CD4-positive, alpha-beta memory T cell (primary cell): Measurements from ENCODE around the gene IDH2. TPM values are rescaled to one million over a fixed set of nuclear protein-coding genes. Genes with fewer than 3 reads are reported as not detected.
"Not testable (repeated sequence)": the region's sequence is repeated elsewhere in the genome, so short reads cannot be mapped to it uniquely, and the experiment has no call there.

ENCODE experiments used
- CTCF ChIA-PET: fragments of 350-600 bp; sonication (Branson Sonifier 250); formaldehyde crosslinking; loops from one replicate; lab custom pipeline; 2021; ENCODE audit warnings: inconsistent platforms; ENCODE audit not compliant: partially characterized antibody; lab: Charles Lee
- POLR2A ChIA-PET: fragments of 350-600 bp; sonication (Branson Sonifier 250); formaldehyde crosslinking; loops from one replicate; lab custom pipeline; 2021; ENCODE audit not compliant: partially characterized antibody; lab: Charles Lee
- DNase-seq, 5 donors: peaks; one replicate each; pipeline versions ENCODE4 v3.0.0 to v3.0.0-alpha.2; 2020 to 2022; ENCODE audit warnings: mixed read lengths in 1 of 5
- H3K27ac ChIP-seq: one replicate; pipeline ENCODE4 v1.7.0; 2013; ENCODE audit warnings: low read depth, low read length
- H3K27me3 ChIP-seq: 2 replicates; pipeline ENCODE4 v1.7.0; 2013; ENCODE audit warnings: mild to moderate bottlenecking, low read length, moderate library complexity; ENCODE audit not compliant: insufficient read depth
- H3K36me3 ChIP-seq: 2 replicates; pipeline ENCODE4 v1.7.0; 2013; ENCODE audit warnings: mild to moderate bottlenecking, low read length, moderate library complexity; ENCODE audit not compliant: insufficient read depth
- H3K4me1 ChIP-seq: 2 replicates; pipeline ENCODE4 v1.7.0; 2013; ENCODE audit warnings: mild to moderate bottlenecking, low read length, moderate library complexity; ENCODE audit not compliant: insufficient read depth
- H3K4me3 ChIP-seq, 2 donors: one replicate each; pipeline ENCODE4 v1.7.0; 2013; ENCODE audit warnings: low read length in 2 of 2, mild to moderate bottlenecking in 1 of 2
- H3K9me3 ChIP-seq, 2 donors: one replicate each; pipeline ENCODE4 v1.7.0; 2013; ENCODE audit warnings: low read length in 2 of 2, control low read depth in 1 of 2; ENCODE audit not compliant: control insufficient read depth in 1 of 2
- H3K27ac Mint-ChIP-seq, 7 donors: one replicate each; pipeline ENCODE4 v1.8.0; 2020 to 2021; ENCODE audit warnings: mixed read lengths in 7 of 7, mild to moderate bottlenecking in 6 of 7, inconsistent platforms in 3 of 7, moderate library complexity in 3 of 7
- H3K27me3 Mint-ChIP-seq, 2 donors: one replicate each; pipeline ENCODE4 v1.8.0; 2020 to 2021; ENCODE audit warnings: mixed read lengths in 2 of 2
- H3K36me3 Mint-ChIP-seq, 2 donors: one replicate each; pipeline ENCODE4 v1.8.0; 2020 to 2021; ENCODE audit warnings: mixed read lengths in 2 of 2, inconsistent platforms in 1 of 2, mild to moderate bottlenecking in 1 of 2
- H3K4me1 Mint-ChIP-seq, 4 donors: one replicate each; pipeline ENCODE4 v1.8.0; 2020 to 2021; ENCODE audit warnings: mixed read lengths in 4 of 4, mild to moderate bottlenecking in 1 of 4
- H3K4me3 Mint-ChIP-seq, 8 donors: one replicate each; pipeline ENCODE4 v1.8.0; 2020 to 2021; ENCODE audit warnings: mixed read lengths in 8 of 8, mild to moderate bottlenecking in 7 of 8, moderate library complexity in 6 of 8, inconsistent platforms in 3 of 8
- H3K9me3 Mint-ChIP-seq, 8 donors: one replicate each; pipeline ENCODE4 v1.8.0; 2020 to 2021; ENCODE audit warnings: mixed read lengths in 8 of 8, mild to moderate bottlenecking in 5 of 8, inconsistent platforms in 3 of 8, moderate library complexity in 1 of 8
- intact Hi-C: fragments of 100-400 bp; cut with micrococcal nuclease; formaldehyde crosslinking; loops from one replicate; pipeline ENCODE4 v1.15.1; 2023
- polyA plus RNA-seq, 2 donors: library from polyadenylated mRNA; unstranded; fragments of 300-500 nt; fragmentation: Illumina TruSeq; gene quantifications; one replicate each; pipeline ENCODE4 v1.2.3, GENCODE V29; 2021
- total RNA-seq, 2 experiments: library from RNA; stranded (reverse); gene quantifications; one replicate each; pipeline ENCODE4 v1.2.3, GENCODE V29; 2021

Gene IDH2
- total and polyA plus RNA-seq, 4 experiments from 2014 or later: 41.2 to 139 (median 75.0) TPM

- Mint-ChIP-seq H3K27ac (peak overlapping the region in 1 of 7 donors; percentile 17), H3K36me3 (peaks cover 14 to 44% of the 10 kb centered on the region in 2 donors), H3K4me1 (peaks cover 2 to 12% (median 9%) of the 10 kb centered on the region in 4 donors), H3K27me3 (no peaks in the 10 kb centered on the region), H3K9me3 (no peaks in the 10 kb centered on the region), H3K4me3 (no peak overlapping the region)
- no peaks in the 10 kb centered on the region for H3K9me3 ChIP-seq
- ChIA-PET POLR2A (no interaction called here), CTCF (interaction anchor here (1.3 to 7.0 kb wide), 4 partner anchors 13 to 177 kb away, joined by 3 to 95 read pairs (median 6); partner anchors contain the start of gene AP3S2)
- no peak overlapping the region for H3K4me3 ChIP-seq
- peaks cover 3% of the 10 kb centered on the region for H3K4me1 ChIP-seq
- H3K27ac ChIP-seq: no peak overlapping the region
- DNase-seq: no peak
- intact Hi-C loops: no loop called here
- no peaks in the 10 kb centered on the region for H3K27me3 ChIP-seq
- H3K36me3 ChIP-seq: no peaks in the 10 kb centered on the region
Observed at GRCh38 chr15:90074023-90074422, 28.2 kb downstream of the IDH2 start.

DNA sequence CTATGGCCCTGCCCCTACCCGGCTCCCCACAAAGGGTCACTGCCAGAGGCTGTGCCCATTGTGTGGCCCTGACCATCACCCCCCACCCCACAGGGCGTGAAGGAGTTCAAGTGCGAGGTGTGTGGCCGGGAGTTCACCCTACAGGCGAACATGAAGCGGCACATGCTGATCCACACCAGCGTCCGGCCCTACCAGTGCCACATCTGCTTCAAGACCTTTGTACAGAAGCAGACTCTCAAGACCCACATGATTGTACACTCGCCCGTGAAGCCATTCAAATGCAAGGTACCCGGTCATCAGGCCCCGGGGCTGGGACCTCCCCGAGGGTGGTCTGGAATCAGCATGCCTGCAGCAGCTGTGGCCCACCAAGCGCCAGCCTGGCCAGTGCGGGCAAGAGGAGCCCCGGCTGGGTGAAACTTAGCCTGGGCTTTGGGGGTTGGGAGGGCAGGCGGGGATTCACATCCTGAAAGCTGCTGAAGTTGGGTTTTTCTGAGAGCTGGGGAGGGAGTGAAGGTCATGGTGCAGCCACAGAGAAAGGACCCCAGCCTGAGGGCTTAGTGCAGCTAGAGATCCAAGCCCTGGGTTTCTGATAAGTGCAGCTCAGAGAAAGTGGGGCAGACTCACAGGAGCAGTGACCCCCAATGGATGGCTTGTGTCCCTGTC lies 29.2 kb downstream of the IDH2 start:
- peaks cover 14 to 40% of the 10 kb centered on the region in 2 donors for H3K36me3 Mint-ChIP-seq
- intact Hi-C loops: no loop called here
- Histone ChIP-seq H3K27me3 (no peaks in the 10 kb centered on the region), H3K4me3 (no peak overlapping the region), H3K36me3 (peaks cover 5% of the 10 kb centered on the region), H3K9me3 (no peaks in the 10 kb centered on the region), H3K4me1 (peaks cover 3% of the 10 kb centered on the region), H3K27ac (no peak overlapping the region)
- H3K9me3 Mint-ChIP-seq: no peaks in the 10 kb centered on the region
- ChIA-PET POLR2A (interaction anchor here (0.8 kb wide), 1 partner anchor 71 kb away, joined by 3 read pairs; no protein-coding TSS in a partner anchor), CTCF (interaction anchor here (1.3 to 7.0 kb wide), 7 partner anchors 11 to 198 kb away, joined by 6 to 95 read pairs (median 22); partner anchors contain the start of gene AP3S2)
- no peaks in the 10 kb centered on the region for H3K27me3 Mint-ChIP-seq
- DNase-seq: no peak
- H3K4me1 Mint-ChIP-seq: peaks cover 2 to 12% (median 9%) of the 10 kb centered on the region in 4 donors
- no peak overlapping the region for H3K4me3 Mint-ChIP-seq
- peak overlapping the region in 1 of 7 donors; percentile 30 for H3K27ac Mint-ChIP-seq

GRCh38 chr15:90071220-90071807 lies 31.0 kb downstream of the IDH2 start:
- Histone ChIP-seq H3K27ac (no peak overlapping the region), H3K4me3 (no peak overlapping the region), H3K36me3 (peaks cover 8% of the 10 kb centered on the region), H3K27me3 (no peaks in the 10 kb centered on the region), H3K9me3 (no peaks in the 10 kb centered on the region), H3K4me1 (peaks cover 3% of the 10 kb centered on the region)
- H3K4me1 Mint-ChIP-seq: peaks cover 2 to 12% (median 9%) of the 10 kb centered on the region in 4 donors
- no peaks in the 10 kb centered on the region for H3K9me3 Mint-ChIP-seq
- CTCF ChIA-PET: interaction anchor here (0.5 to 7.0 kb wide), 41 partner anchors 8 to 331 kb away, joined by 3 to 95 read pairs (median 5); partner anchors contain the start of genes AP3S2 and ZNF710
- POLR2A ChIA-PET: interaction anchor here (0.7 to 2.6 kb wide), 7 partner anchors 8 to 178 kb away, joined by 3 to 20 read pairs (median 3); partner anchors contain the start of gene AP3S2
- peak overlapping the region in 5 of 7 donors; percentile 3 to 83 (median 68) for H3K27ac Mint-ChIP-seq
- intact Hi-C loops: loop anchor here (1.0 to 2.0 kb wide), 7 partner anchors 37 to 331 kb away; no protein-coding TSS in a partner anchor
- peaks cover 7 to 40% of the 10 kb centered on the region in 2 donors for H3K36me3 Mint-ChIP-seq
- no peak overlapping the region for H3K4me3 Mint-ChIP-seq
- H3K27me3 Mint-ChIP-seq: no peaks in the 10 kb centered on the region
- DNase-seq: peak; percentile 70 to 86 (median 79)

- ChIA-PET CTCF (interaction anchor here (0.6 to 7.0 kb wide), 32 partner anchors 9 to 330 kb away, joined by 3 to 95 read pairs (median 8); partner anchors contain the start of genes AP3S2 and ZNF710), POLR2A (interaction anchor here (0.6 to 2.6 kb wide), 6 partner anchors 9 to 177 kb away, joined by 3 to 20 read pairs (median 3); partner anchors contain the start of gene AP3S2)
- not testable (repeated sequence) for DNase-seq, H3K4me3 Mint-ChIP-seq, H3K9me3 Mint-ChIP-seq, H3K36me3 ChIP-seq, H3K27ac ChIP-seq, H3K4me3 ChIP-seq, H3K27me3 Mint-ChIP-seq, H3K9me3 ChIP-seq, H3K27me3 ChIP-seq, H3K4me1 ChIP-seq
- Mint-ChIP-seq H3K27ac (peak overlapping the region in 1 of 7 donors; percentile 69), H3K4me1 (peaks cover 2 to 12% (median 8%) of the 10 kb centered on the region in 4 donors), H3K36me3 (peaks cover 4 to 36% of the 10 kb centered on the region in 2 donors)
- intact Hi-C loops: loop anchor here (1.0 to 2.0 kb wide), 7 partner anchors 36 to 330 kb away; no protein-coding TSS in a partner anchor
Observed at GRCh38 chr15:90070623-90071022, 31.6 kb downstream of the IDH2 start.

DNA sequence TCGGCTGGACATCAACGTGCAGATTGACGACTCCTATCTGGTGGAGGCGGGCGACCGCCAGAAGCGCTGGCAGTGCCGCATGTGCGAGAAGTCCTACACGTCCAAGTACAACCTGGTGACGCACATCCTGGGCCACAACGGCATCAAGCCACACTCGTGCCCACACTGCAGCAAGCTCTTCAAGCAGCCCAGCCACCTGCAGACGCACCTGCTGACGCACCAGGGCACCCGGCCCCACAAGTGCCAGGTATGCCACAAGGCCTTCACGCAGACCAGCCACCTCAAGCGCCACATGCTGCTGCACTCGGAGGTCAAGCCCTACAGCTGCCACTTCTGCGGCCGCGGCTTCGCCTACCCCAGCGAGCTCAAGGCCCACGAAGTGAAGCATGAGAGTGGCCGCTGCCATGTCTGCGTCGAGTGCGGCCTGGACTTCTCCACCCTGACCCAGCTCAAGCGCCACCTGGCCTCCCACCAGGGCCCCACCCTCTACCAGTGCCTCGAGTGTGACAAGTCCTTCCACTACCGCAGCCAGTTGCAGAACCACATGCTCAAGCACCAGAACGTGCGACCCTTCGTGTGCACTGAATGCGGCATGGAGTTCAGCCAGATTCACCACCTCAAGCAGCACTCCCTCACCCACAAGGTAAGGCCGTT lies 34.2 kb downstream of the IDH2 start:
- Mint-ChIP-seq H3K4me1 (peaks cover 4 to 21% (median 14%) of the 10 kb centered on the region in 4 donors), H3K36me3 (peaks cover 4 to 23% of the 10 kb centered on the region in 2 donors), H3K9me3 (no peaks in the 10 kb centered on the region), H3K4me3 (no peak overlapping the region), H3K27me3 (no peaks in the 10 kb centered on the region), H3K27ac (no peak overlapping the region)
- no peaks in the 10 kb centered on the region for H3K27me3 ChIP-seq
- ChIA-PET POLR2A (no interaction called here), CTCF (interaction anchor here (1.0 to 7.0 kb wide), 2 partner anchors 73 to 172 kb away, joined by 3 to 95 read pairs; partner anchors contain the start of gene AP3S2)
- H3K4me3 ChIP-seq: no peak overlapping the region
- H3K9me3 ChIP-seq: no peaks in the 10 kb centered on the region
- intact Hi-C loops: no loop called here
- H3K36me3 ChIP-seq: peaks cover 8% of the 10 kb centered on the region
- no peak overlapping the region for H3K27ac ChIP-seq
- peak in 1 of 5 donors; percentile 16 for DNase-seq
- peaks cover 5% of the 10 kb centered on the region for H3K4me1 ChIP-seq

DNA sequence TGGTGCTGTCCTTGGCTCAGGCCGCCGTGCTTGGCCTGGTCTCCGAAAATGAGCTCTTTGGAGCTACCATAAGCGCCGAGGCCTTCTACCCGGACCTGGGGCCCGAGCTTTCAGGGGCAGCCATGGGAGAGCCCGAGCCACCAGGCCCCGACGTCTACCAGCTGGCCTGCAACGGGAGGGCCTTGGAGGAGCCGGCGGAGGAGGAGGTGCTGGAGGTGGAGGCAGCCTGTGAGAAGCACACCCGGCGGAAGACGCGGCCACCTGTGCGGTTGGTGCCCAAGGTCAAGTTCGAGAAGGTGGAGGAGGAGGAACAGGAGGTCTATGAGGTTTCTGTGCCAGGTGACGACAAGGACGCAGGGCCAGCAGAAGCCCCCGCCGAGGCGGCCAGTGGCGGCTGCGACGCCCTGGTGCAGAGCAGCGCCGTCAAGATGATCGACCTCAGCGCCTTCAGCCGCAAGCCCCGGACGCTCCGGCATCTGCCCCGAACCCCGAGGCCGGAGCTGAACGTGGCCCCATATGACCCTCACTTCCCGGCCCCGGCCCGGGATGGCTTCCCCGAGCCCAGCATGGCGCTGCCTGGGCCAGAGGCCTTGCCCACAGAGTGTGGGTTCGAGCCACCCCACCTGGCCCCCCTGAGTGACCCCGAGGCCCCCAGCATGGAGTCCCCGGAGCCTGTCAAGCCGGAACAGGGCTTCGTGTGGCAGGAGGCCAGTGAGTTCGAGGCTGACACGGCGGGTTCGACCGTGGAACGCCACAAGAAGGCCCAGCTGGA lies 34.9 kb downstream of the IDH2 start:
- H3K27ac Mint-ChIP-seq: peak overlapping the region in 1 of 7 donors; percentile 41
- ChIA-PET CTCF (interaction anchor here (1.0 to 7.0 kb wide), 2 partner anchors 72 to 171 kb away, joined by 3 to 95 read pairs; partner anchors contain the start of gene AP3S2), POLR2A (no interaction called here)
- H3K9me3 Mint-ChIP-seq: no peaks in the 10 kb centered on the region
- Histone ChIP-seq H3K4me1 (peaks cover 12% of the 10 kb centered on the region), H3K4me3 (no peak overlapping the region), H3K27me3 (no peaks in the 10 kb centered on the region), H3K36me3 (peaks cover 8% of the 10 kb centered on the region), H3K9me3 (no peaks in the 10 kb centered on the region), H3K27ac (no peak overlapping the region)
- H3K4me3 Mint-ChIP-seq: no peak overlapping the region
- H3K36me3 Mint-ChIP-seq: peaks cover 4 to 19% of the 10 kb centered on the region in 2 donors
- intact Hi-C loops: no loop called here
- peak in 1 of 5 donors; percentile 4 for DNase-seq
- no peaks in the 10 kb centered on the region for H3K27me3 Mint-ChIP-seq
- H3K4me1 Mint-ChIP-seq: peaks cover 8 to 27% (median 19%) of the 10 kb centered on the region in 4 donors
